HuH-7 (cell line): ENCODE results near the gene SLC38A9.
"Not testable (repeated sequence)": the region's sequence is repeated elsewhere in the genome, so short reads cannot be mapped to it uniquely, and the experiment has no call there.

Source experiments
- DNase-seq: peaks from one replicate; pipeline ENCODE4 v3.0.0; 2011; ENCODE audit warnings: low spot score

Gene SLC38A9

GRCh38 chr5:55609413-55609812 lies 102.7 kb downstream of the SLC38A9 start:
- no peak for DNase-seq

- no peak for DNase-seq
These were observed 103.4 kb downstream of the SLC38A9 start for GRCh38 chr5:55608595-55609349.

DNA sequence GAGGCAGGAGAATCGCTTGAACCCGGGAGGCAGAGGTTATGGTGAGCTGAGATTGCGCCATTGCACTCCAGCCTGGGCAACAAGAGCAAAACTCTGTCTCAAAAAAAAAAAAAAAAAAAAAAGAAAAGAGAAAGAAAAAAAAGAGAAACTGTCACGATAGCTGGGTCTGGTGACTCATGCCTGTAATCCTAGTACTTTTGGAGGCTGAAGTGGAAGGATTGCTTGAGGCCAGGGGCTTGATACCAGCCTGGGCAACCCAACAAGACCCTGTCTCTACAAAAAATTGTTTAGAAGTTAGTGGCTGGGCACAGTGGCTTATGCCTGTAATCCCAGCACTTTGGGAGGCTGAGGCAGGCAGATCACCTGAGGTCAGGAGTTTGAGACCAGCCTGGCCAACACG lies 104.8 kb downstream of the SLC38A9 start:
- not testable (repeated sequence) for DNase-seq

DNA sequence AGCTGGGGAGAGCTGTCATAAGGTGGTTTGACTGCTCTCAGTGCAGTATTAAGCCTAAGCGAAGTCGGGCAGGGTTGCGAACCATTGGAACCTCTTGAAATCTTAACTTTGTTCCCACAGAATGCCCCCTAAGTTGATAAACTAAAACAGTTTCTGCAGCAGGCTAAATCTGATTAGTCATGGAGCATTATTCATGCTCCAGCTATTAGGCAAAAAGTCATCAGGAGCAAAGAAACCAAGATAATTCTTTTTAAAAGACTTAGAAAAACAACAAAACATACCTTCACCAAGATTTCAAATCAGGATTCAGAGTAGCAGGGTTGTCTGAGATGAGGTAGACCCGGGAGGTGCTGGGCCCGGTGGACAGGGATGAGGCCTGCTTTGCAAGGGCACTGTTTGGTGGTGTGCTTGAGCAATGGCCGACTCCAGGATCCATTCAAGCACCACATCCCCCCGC lies 107.5 kb downstream of the SLC38A9 start:
- DNase-seq: no peak

DNA sequence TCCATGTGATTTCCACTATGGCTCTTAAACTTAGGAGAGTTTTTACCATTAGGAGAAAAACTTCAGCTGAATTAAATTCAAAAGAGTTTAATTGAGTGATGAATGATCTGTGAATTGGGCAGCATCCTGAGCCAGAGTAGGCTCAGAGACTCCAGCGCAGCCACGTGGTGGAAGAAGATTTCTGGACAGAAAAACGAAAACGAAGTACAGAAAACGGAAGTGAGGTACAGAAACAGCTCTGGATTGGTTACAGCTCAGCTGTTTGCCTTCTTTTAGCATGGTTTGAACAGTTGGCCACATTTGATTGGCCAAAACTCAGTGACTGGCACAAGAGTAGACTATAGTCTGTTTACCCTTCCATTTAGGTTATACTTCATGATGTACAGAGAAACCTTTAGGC lies 108.2 kb downstream of the SLC38A9 start:
- DNase-seq: no peak

GRCh38 chr5:55601628-55602027 lies 110.5 kb downstream of the SLC38A9 start:
- no peak for DNase-seq

- peak; percentile 46 for DNase-seq
These were observed 110.9 kb downstream of the SLC38A9 start for GRCh38 chr5:55601204-55601618.

DNA sequence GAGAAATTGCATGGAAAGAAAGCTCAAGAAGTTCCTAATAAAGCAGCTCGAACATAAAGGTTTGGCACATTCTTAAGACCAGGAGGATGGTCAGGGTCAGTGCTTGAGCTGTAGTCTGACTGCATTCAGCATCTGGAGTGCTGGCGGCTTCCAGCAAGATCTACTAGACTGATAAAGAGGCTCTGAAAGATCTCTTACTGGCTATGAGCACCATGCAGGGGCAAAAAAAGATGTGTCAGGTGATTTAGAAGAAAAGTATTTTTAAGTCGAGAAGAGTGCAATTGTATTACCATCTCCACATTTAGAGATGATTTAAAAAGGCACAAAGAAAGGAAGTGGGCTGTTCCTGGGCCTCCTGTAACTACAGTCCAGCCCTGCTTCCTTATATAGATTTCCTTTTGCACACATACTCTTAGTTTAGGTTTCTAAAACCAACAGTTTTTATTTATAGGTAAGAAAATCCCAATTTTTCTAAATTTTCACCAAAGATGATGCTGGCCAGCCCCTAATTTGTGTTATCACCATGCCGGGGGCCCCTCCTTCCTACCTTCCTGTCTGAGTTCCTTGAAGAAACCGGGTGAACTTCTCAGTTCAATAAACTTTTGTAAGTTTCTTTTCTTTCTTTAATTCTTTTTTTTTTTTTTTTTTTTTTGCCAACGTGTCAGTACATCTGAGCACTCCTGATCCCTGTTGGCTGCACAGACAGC lies 111.5 kb downstream of the SLC38A9 start:
- DNase-seq: no peak

DNA sequence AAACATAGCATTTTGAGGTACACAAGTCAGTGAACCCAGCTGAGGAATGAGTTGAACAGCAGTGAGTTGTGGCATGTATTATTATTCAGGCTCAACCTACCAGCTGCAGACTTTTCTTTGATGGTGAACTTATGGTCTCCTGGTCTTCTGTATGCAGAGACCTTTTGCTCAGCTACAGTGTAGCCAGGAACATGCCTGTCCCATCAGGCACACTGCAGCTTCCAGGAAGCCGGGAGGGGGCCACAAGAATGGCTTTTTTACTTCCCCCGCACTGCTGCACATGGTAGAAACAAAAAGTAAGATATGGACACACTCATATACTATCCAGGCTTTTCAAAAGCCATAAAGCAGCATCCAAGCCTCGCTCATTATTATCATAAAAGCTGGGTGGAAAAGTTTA lies 112.0 kb downstream of the SLC38A9 start:
- no peak for DNase-seq

DNA sequence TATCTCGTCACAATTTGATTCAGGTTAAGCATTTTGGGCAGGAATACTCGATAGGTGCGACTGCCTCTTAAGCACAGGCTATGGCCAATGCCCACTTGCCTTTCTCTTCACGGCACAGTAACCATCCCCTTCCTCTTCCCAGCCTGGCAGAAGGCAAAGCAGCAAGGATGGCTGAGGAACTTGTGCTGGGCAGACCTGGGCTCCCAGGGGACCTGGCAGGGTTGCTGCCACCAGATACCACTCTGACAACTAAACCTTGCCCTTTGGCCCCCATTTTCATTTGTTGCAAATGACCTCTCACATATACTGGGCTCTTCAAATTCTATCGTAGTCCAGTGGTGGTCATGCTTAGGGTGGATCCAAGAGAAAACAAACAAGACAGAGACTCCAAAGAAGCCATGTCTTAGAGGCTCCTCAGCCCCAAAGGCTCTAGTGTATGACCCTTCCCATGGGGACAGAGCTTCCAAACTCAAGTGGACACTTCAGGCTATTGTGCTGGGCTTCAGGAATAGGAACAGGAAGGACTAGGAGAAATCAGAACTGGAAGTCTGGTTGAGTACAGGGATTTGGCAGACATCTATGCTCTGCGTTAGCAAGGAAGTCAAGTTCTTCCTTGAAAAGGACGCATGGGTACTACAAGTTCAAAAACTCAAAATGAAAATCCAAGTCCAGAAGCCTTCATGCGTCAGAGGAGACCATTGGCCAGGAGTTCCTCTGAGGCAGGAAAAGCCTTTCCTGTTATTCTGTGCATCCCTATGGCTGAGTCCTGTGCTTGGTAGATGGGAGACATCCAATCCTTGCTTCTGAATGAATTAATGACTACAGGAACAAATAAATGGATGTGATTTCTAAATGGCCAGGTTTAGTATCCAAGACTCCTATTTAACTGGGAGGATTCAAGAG lies 112.7 kb downstream of the SLC38A9 start:
- DNase-seq: no peak

DNA sequence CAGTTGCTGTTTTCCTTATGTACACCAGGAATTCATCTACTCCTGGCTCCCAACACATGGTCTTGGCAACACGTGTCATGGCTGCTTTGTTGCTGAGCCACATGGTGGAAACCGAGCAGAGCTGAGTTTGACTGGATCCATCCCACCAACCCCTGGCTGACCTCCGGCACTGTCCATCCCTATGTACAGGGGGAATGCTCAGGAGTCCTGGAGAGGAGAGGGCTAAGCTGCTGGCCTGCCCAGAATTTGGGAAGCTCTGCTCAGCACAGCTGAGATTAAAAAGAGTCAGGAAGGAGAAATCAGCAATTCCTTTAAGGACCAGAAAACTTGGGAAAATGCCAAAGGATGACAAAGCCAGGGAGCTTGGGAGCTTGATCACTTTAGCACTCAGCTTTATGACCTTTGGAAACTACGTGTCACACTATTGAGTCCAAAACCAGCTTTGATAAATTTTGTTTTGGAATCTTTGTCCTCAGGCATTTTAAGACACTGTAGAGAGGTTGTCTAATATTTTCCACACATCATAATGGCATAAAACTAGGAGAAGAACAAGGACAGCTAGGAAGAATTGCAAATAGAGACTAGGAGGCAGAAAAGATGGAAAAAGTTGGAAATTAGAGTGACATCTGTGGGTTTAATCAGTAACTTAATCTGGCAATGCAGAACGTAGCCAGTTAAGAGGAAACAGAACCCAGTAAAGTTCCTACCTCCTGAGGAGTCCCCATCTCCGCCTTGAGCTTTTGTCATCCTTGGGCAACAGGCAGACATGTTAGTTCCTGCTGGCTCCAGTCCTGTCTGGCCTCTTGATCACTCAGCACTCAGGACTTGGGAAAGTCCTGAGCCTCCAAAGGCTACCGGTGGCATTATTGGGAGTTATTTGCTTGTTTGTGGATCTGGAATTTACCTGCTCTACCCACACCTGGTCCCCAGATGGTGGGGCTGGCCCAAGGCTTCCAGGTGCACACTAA lies 114.8 kb downstream of the SLC38A9 start:
- no peak for DNase-seq

DNA sequence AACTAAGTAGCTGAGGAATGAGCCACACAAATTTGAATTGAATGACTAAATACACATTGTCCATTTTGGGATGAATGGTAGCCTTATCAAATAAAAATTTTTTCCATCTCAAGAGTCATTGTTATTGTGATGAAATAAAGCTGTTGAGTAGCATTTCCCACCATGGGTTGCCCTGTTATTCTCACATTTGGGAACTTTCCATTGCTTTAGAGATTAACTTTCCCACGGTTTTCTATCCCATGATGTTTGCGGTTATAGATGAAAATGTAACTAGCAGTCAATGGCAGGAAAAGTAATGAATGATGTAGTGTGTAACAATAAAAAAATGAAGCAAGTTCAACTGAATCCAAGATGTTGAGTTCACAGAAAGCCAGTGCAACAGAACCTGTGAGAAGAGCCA lies 117.5 kb downstream of the SLC38A9 start:
- DNase-seq: no peak

DNA sequence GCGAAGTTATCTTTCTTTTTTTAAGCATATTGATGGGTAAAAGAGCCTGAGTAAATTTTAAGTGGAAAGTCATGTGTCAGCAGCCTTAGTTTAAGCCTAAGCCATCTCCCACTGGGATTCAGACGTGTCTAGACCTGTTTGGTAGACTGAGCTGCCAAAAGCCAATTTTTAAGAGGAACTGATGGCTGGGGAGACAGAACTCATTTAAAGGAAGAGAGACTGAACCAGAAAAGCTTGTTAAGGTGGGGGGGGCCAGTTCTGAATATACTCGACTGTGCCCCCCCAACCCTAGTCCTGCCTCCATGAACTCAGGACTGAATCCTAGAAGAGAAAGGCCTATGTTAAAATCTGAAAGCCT lies 119.0 kb downstream of the SLC38A9 start:
- DNase-seq: no peak

DNA sequence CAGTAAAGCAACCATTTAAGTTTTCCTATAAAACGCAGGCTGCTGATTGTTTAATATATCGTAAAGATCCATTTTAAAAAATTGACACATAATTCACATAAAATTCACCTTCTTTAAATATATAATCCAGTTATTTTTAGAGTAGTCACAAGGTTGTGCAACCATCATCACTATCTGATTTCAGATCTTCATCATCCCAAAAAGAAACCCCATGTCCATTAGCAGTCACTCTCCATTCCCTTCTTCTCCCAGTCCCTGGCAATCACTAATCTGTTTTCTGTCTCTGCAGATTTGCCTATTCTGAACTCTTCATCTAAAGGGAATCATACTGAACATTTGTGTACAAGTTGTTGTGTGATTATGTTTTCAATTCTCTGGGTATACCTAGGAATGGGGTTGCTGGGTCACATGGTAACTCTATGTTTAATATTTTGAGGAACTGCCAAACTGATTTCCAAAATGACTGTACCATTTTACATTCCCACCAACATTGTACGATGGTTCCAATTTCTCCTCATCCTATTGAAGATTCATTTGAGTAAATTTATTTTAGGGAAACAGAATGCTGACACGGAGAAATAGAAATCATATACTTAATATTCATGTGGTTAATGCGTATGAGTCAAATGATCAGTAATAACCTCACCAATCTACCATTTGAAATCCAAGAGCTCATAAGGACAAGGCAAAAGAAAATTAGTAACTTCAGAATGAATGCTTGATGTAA lies 119.6 kb downstream of the SLC38A9 start:
- DNase-seq: no peak

- no peak for DNase-seq
These were observed 120.4 kb downstream of the SLC38A9 start for GRCh38 chr5:55591686-55592085.

DNA sequence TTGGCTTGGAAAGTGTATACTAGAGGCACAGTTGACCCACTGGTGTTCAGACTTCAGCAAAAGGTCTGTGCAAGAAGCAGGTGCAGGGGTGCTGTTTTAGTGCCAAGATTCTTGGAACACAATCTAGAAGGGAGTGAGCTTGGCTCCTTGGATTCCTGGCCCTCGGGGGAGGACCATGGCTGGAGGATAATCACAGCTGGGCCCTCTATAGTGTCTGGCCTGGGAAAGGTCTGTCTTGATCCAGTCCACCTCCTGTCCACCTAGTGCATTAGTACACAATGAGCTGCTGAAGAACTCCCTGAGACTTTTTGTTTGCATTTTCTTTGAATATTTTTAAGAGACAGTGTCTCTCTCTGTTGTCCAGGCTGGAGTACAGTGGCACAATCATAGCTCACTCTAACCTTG lies 126.9 kb downstream of the SLC38A9 start:
- no peak for DNase-seq

DNA sequence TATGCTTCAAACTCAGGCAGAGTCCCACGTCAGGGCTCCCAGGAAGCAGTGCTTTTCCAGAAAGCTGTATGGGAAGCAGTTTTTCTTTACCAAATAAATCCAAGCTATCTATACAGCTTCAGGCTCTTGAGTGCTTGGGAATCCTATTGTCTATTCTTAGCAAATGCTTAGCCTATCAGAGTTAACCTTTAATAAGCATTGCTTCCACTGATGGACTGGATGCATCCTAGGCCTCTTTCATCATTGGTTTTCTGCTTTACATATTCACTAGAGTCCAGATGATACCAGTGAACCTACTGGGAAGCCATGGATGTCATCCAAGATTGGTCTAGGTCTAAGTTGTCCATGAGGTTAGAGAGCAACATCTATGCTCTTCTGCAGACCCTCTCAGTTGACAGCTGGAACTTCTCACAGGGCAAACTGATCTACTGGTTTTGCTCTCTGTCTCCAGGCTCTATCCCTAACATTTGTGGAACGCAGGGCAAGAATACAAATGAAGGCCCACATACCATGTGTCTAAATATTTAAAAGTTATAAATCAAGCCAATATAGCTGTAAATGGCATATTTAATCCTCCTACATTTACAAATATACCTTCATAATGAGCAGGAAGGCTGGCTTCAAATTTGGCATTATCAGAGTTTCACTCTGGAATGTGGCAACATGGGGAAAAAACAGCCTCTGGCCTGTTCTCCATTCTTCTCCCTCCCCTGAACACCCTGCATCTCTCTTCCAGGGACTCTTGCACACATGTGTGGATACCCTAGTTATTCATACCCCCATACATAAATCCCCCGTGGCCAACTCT lies 127.5 kb downstream of the SLC38A9 start:
- DNase-seq: no peak

DNA sequence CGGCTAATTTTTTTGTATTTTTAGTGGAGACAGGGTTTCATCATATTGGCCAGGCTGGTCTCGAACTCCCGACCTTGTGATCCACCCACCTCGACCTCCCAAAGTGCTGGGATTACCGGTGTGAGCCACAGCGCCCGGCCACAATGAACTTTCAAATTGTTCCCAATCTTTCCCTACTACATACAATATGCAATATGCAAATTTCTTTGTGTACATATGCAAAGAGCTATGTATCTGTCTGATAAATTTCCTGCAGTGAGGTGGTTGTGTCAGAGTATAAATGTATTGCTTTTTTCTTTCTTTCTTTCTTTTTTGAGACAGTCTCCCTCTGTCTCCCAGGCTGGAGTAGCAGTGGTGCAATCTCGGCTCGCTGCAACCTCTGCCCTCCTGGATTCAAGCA lies 128.5 kb downstream of the SLC38A9 start:
- no peak for DNase-seq

DNA sequence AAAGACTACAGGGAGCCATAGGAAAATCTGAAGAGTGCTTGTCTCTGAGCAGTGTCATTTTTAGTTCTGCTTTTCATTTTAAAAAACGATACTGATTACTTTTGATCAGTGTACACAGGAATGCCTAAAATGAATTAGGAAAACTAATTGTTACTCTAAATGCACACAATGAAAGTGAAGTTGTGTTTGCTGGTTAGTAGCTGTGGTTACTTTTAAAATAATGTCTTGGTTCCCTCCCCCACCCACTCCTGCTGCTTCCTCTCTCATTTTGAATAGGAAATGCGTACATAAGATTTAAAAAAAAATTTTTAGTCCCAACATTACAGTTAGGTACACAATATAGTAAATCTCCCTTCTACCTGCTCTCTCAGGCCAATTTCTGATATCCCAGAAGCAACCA lies 129.9 kb downstream of the SLC38A9 start:
- no peak for DNase-seq

DNA sequence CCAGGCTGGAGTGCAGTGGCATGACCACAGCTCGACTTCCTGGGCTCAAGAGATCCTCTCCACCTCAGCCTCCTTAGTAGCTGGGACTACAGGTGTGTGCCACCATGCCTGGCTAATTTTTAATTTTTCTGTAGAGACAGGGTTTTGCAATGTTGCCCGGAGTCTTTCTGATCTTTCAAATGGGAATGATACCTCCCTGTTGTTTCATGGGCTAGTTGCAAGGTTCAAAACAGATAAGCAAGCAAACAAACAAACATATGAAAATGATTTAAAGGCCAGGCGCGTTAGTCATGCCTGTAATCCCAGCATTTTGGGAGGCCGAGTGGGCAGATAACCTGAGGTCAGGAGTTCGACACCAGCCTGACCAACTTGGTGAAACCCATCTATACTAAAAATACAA lies 132.1 kb downstream of the SLC38A9 start:
- DNase-seq: no peak
